HepG2 (cell line): ENCODE data around the gene EPS8. TPM values are rescaled to one million over a fixed set of nuclear protein-coding genes. Genes with fewer than 3 reads are reported as not detected.

Experiments used
- ARNT2 ChIP-seq: sonication (generic); formaldehyde crosslinking; IDR thresholded peaks from 2 replicates; pipeline ENCODE4 v1.8.0; 2022; ENCODE audit warnings: mild to moderate bottlenecking, low read depth, missing genetic modification reagents, moderate library complexity
- ATF2 ChIP-seq: sonication (generic); formaldehyde crosslinking; IDR thresholded peaks from 2 replicates; pipeline ENCODE4 v1.4.0; 2020; ENCODE audit warnings: missing genetic modification reagents
- CAMTA2 ChIP-seq: sonication (generic); formaldehyde crosslinking; IDR thresholded peaks from 2 replicates; pipeline ENCODE4 v1.4.0; 2020; ENCODE audit warnings: mild to moderate bottlenecking, missing genetic modification reagents, borderline replicate concordance
- CHD2 ChIP-seq: IDR thresholded peaks from 2 replicates; pipeline ENCODE4 v1.6.1; 2011; ENCODE audit warnings: low read depth, low read length, improper control_type of control experiment
- FOXK2 ChIP-seq: fragments of 450-650 bp; IDR thresholded peaks from 2 replicates; pipeline ENCODE4 v1.6.1; 2016
- FOXM1 ChIP-seq: sonication (generic); formaldehyde crosslinking; IDR thresholded peaks from 2 replicates; pipeline ENCODE4 v1.5.0; 2020; ENCODE audit warnings: missing genetic modification reagents
- HDAC2 ChIP-seq: sonication (generic); formaldehyde crosslinking; IDR thresholded peaks from 2 replicates; pipeline ENCODE4 v1.4.0; 2020; ENCODE audit warnings: missing genetic modification reagents
- KAT7 ChIP-seq: IDR thresholded peaks from 2 replicates; pipeline ENCODE4 v1.6.1; 2018; ENCODE audit warnings: borderline replicate concordance, missing compliant biosample characterization
- MAX ChIP-seq: IDR thresholded peaks from 2 replicates; pipeline ENCODE4 v1.6.1; 2012; ENCODE audit warnings: inconsistent platforms
- MED13 ChIP-seq: sonication (generic); formaldehyde crosslinking; IDR thresholded peaks from 2 replicates; pipeline ENCODE4 v1.5.0; 2020; ENCODE audit warnings: missing genetic modification reagents
- MXD1 ChIP-seq: sonication (generic); formaldehyde crosslinking; IDR thresholded peaks from 2 replicates; pipeline ENCODE4 v1.4.0; 2020; ENCODE audit warnings: mild to moderate bottlenecking, missing genetic modification reagents
- NFYC ChIP-seq: IDR thresholded peaks from 2 replicates; pipeline ENCODE4 v1.6.1; 2016; ENCODE audit warnings: missing genetic modification reagents, missing compliant biosample characterization
- PCBP2 ChIP-seq: fragments of 200-400 bp; formaldehyde crosslinking; optimal IDR thresholded peaks from 2 replicates; pipeline ENCODE3; 2018; ENCODE audit warnings: low read length, low read depth; ENCODE audit not compliant: poor library complexity, severe bottlenecking
- PPARG ChIP-seq: conservative IDR thresholded peaks from 2 replicates; pipeline ENCODE4 v1.6.1; 2016; ENCODE audit warnings: missing biosample characterization, missing genetic modification reagents
- TBX2 ChIP-seq: sonication (generic); formaldehyde crosslinking; IDR thresholded peaks from 2 replicates; pipeline ENCODE4 v1.5.0; 2020; ENCODE audit warnings: missing genetic modification reagents, mild to moderate bottlenecking, borderline replicate concordance
- TCF12 ChIP-seq, 2 experiments: fragments of 450-650 bp in 1 of 2; sonication (generic) in 1 of 2; formaldehyde crosslinking in 1 of 2; IDR thresholded peaks; 2 replicates each; pipeline versions ENCODE4 v1.6.1 to v1.8.0; 2017 to 2022; ENCODE audit warnings: antibody characterized with exemption in 1 of 2, mild to moderate bottlenecking in 1 of 2, missing genetic modification reagents in 1 of 2, moderate library complexity in 1 of 2
- TEAD3 ChIP-seq: optimal IDR thresholded peaks from 2 replicates; pipeline ENCODE3; 2016; ENCODE audit warnings: borderline replicate concordance
- ZNF17 ChIP-seq: sonication (generic); formaldehyde crosslinking; IDR thresholded peaks from 2 replicates; pipeline ENCODE4 v1.5.0; 2020; ENCODE audit warnings: mild to moderate bottlenecking, missing genetic modification reagents
- ZNF3 ChIP-seq: IDR thresholded peaks from 2 replicates; pipeline ENCODE4 v1.7.0; 2017; ENCODE audit warnings: inconsistent platforms
- ZNF350 ChIP-seq: sonication (generic); formaldehyde crosslinking; IDR thresholded peaks from 2 replicates; pipeline ENCODE4 v1.4.0; 2020; ENCODE audit warnings: mild to moderate bottlenecking, low read depth, missing genetic modification reagents, borderline replicate concordance
- ZNF589 ChIP-seq: sonication (generic); formaldehyde crosslinking; conservative IDR thresholded peaks from 2 replicates; pipeline ENCODE4 v1.8.0; 2022; ENCODE audit warnings: mild to moderate bottlenecking, moderate library complexity, missing genetic modification reagents
- ZNF598 ChIP-seq: sonication (generic); formaldehyde crosslinking; IDR thresholded peaks from 2 replicates; pipeline ENCODE4 v1.5.1; 2020; ENCODE audit warnings: mild to moderate bottlenecking, missing genetic modification reagents, borderline replicate concordance
- ZNF746 ChIP-seq: sonication (generic); formaldehyde crosslinking; IDR thresholded peaks from 2 replicates; pipeline ENCODE4 v1.8.0; 2022; ENCODE audit warnings: mild to moderate bottlenecking, missing genetic modification reagents
- ZSCAN22 ChIP-seq: sonication (generic); formaldehyde crosslinking; IDR thresholded peaks from 2 replicates; pipeline ENCODE4 v1.4.0; 2020; ENCODE audit warnings: mild to moderate bottlenecking, missing genetic modification reagents
- ZSCAN30 ChIP-seq: sonication (generic); formaldehyde crosslinking; IDR thresholded peaks from 2 replicates; pipeline ENCODE4 v1.5.0; 2020; ENCODE audit warnings: mild to moderate bottlenecking, missing genetic modification reagents
- polyA plus RNA-seq, 8 experiments: library from polyadenylated mRNA; depleted of rRNA in 3 of 8; stranded (reverse) in 7 of 8; unstranded in 1 of 8; fragments of >200 nt; fragmentation: Illumina TruSeq in 4 of 8; extraction: Trizol in 4 of 8; gene quantifications; 2 replicates each; pipeline versions ENCODE4 v1.2.1 to v1.2.3, GENCODE V29; 2011 to 2016; ENCODE audit warnings: low read depth in 4 of 8, missing spikeins in 1 of 8, mixed read lengths in 1 of 8; ENCODE audit not compliant: insufficient read depth in 1 of 8
- total RNA-seq, 5 experiments: library from RNA; depleted of rRNA; stranded (reverse); fragments of >200 nt; fragmentation: Illumina TruSeq; extraction: Trizol; gene quantifications; 2 replicates each; pipeline ENCODE4 v1.2.3, GENCODE V29; 2016; ENCODE audit warnings: low read depth in 1 of 5
- TF ChIP-seq, protein P1 (sequence below): IDR thresholded peaks from 2 replicates; pipeline ENCODE4 v1.6.1; 2018; ENCODE audit warnings: missing genetic modification reagents, mild to moderate bottlenecking, missing compliant biosample characterization

EPS8 gene
- total and polyA plus RNA-seq, 2 of the 13 experiments (the other 11 are each of a cell fraction or from before 2014, with no cell fraction given), result 37.1 to 43.4 TPM

GRCh38 chr12:15789220-15790171 lies at the start of gene EPS8 (continued):
- TF ChIP-seq FOXM1 (CRISPR knock-in tag), result no peak
- TF ChIP-seq ZNF17 (CRISPR knock-in tag), result no peak
- TF ChIP-seq ZSCAN22 (CRISPR knock-in tag), result no peak
- TF ChIP-seq PPARG (CRISPR knock-in tag), result no peak; the same call in 1 of the 2 replicates
- no peak for TF ChIP-seq ZNF598 (CRISPR knock-in tag)
- peak; percentile 62 for TF ChIP-seq ZNF350 (CRISPR knock-in tag)
- TF ChIP-seq TCF12 (IDR thresholded peaks at IDR 0.05), result no peak
- TF ChIP-seq TCF12 (CRISPR knock-in tag; IDR thresholded peaks at IDR 0.05), result peak; percentile 84
- TF ChIP-seq HDAC2 (CRISPR knock-in tag), result peak; percentile 62
- TF ChIP-seq MED13 (CRISPR knock-in tag), result peak; percentile 21
- peak; percentile 86; the same call in 1 of the 2 replicates for TF ChIP-seq KAT7 (CRISPR knock-in tag)
- TF ChIP-seq PCBP2, result no peak
- peak; percentile 55 for TF ChIP-seq TEAD3 (CRISPR knock-in tag)
- peak; percentile 93 for TF ChIP-seq ARNT2 (CRISPR knock-in tag)
- no peak for TF ChIP-seq ZNF3 (CRISPR knock-in tag)
- TF ChIP-seq CHD2, result peak; percentile 6; the same call in 1 of the 2 replicates
- TF ChIP-seq TBX2, result peak; percentile 88
- TF ChIP-seq, protein P1, sequence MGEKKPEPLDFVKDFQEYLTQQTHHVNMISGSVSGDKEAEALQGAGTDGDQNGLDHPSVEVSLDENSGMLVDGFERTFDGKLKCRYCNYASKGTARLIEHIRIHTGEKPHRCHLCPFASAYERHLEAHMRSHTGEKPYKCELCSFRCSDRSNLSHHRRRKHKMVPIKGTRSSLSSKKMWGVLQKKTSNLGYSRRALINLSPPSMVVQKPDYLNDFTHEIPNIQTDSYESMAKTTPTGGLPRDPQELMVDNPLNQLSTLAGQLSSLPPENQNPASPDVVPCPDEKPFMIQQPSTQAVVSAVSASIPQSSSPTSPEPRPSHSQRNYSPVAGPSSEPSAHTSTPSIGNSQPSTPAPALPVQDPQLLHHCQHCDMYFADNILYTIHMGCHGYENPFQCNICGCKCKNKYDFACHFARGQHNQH (CRISPR knock-in tag), result peak; percentile 81
- peak; percentile 85; the same call in 1 of the 2 replicates for TF ChIP-seq CAMTA2 (CRISPR knock-in tag)
- TF ChIP-seq NFYC (CRISPR knock-in tag), result no peak; the same call in 1 of the 2 replicates
- TF ChIP-seq ZSCAN30 (CRISPR knock-in tag), result no peak
- no peak for TF ChIP-seq FOXK2
- TF ChIP-seq ZNF746 (CRISPR knock-in tag), result peak; percentile 65; the same call in 1 of the 2 replicates
- peak; percentile 40 for TF ChIP-seq ATF2 (CRISPR knock-in tag)
- TF ChIP-seq MAX, result peak; percentile 80
- TF ChIP-seq ZNF589, result peak; percentile 85
- TF ChIP-seq MXD1 (CRISPR knock-in tag), result peak; percentile 49; the same call in 1 of the 2 replicates
